Stomach (tissue), 9 donors: ENCODE data around the gene DPAGT1. TPM values are rescaled to one million over a fixed set of nuclear protein-coding genes. Genes with fewer than 3 reads are reported as not detected.
A peak's percentile ranks its signal among the peaks of the same experiment; 100 is the strongest.
"Not testable (repeated sequence)": the region's sequence is repeated elsewhere in the genome, so short reads cannot be mapped to it uniquely, and the experiment has no call there.

Source experiments
- DNase-seq, 2 donors: peaks; one replicate each; pipeline versions ENCODE4 v3.0.0 to v3.0.0-alpha.2; 2013 to 2019
- H3K27ac ChIP-seq, 5 donors: fragments of 200-600 bp in 4 of 5; sonication (generic) in 4 of 5; one replicate each; pipeline ENCODE4 v1.5.1; 2013 to 2019; ENCODE audit warnings: mild to moderate bottlenecking in 1 of 5, moderate library complexity in 1 of 5
- H3K27me3 ChIP-seq, 3 donors: fragments of 200-600 bp; sonication (generic); one replicate each; pipeline ENCODE4 v1.5.1; 2017 to 2019; ENCODE audit warnings: mixed run types in 1 of 3
- H3K36me3 ChIP-seq, 4 donors: fragments of 200-600 bp; sonication (generic); 1 replicate in 3 of 4; 2 replicates in 1 of 4; pipeline ENCODE4 v1.5.1; 2016 to 2019
- H3K4me1 ChIP-seq, 4 donors: fragments of 200-600 bp; sonication (generic); one replicate each; pipeline ENCODE4 v1.5.1; 2016 to 2019
- H3K4me3 ChIP-seq, 4 donors: fragments of 200-600 bp; sonication (generic) in 3 of 4; one replicate each; pipeline ENCODE4 v1.5.1; 2016 to 2019; ENCODE audit warnings: mild to moderate bottlenecking in 1 of 4
- H3K9me3 ChIP-seq, 4 donors: fragments of 200-600 bp; sonication (generic); one replicate each; pipeline ENCODE4 v1.5.1; 2016 to 2019
- CTCF ChIP-seq, 7 experiments: fragments of 450-650 bp in 4 of 7; fragments of 200-600 bp in 3 of 7; sonication (generic) in 3 of 7; IDR thresholded peaks; one replicate each; pipeline ENCODE4 v1.5.1; 2016 to 2019; ENCODE audit warnings: antibody characterized with exemption in 7 of 7, control low read depth in 2 of 7, mild to moderate bottlenecking in 1 of 7
- EP300 ChIP-seq: sonication (generic); formaldehyde crosslinking; IDR thresholded peaks from one replicate; pipeline ENCODE4 v1.6.1; 2017; ENCODE audit warnings: antibody characterized with exemption
- POLR2A ChIP-seq, 4 donors: fragments of 450-650 bp; IDR thresholded peaks; one replicate each; pipeline ENCODE4 v1.6.1; 2016; ENCODE audit warnings: antibody characterized with exemption in 4 of 4, control low read depth in 2 of 4, mild to moderate bottlenecking in 1 of 4, moderate library complexity in 1 of 4
- POLR2AphosphoS5 ChIP-seq, 3 donors: sonication (generic); formaldehyde crosslinking; IDR thresholded peaks; one replicate each; pipeline ENCODE4 v1.6.1; 2016; ENCODE audit warnings: antibody characterized with exemption in 3 of 3
- WGBS, 5 donors: extraction: QIAGEN DNeasy Blood & Tissue Kit in 3 of 5; methylation state at CpG; one replicate each; pipeline versions ENCODE4 v1.1.5 to v1.1.7; 2013 to 2018; 5-methylcytosine and 5-hydroxymethylcytosine counted together
- intact Hi-C: fragments of 100-400 bp; cut with DNase I; formaldehyde crosslinking; loops from one replicate; pipeline ENCODE4 v1.15.1; 2023; ENCODE audit warnings: low total_unique reads
- polyA plus RNA-seq, 3 donors: library from polyadenylated mRNA; stranded (reverse); fragments of 200-250 nt; gene quantifications; one replicate each; pipeline ENCODE4 v1.2.3, GENCODE V29; 2013
- total RNA-seq, 5 donors: library from RNA; depleted of rRNA; stranded (reverse); fragments of >200 nt; gene quantifications; one replicate each; pipeline versions ENCODE4 v1.1.0 to v1.2.3, GENCODE V29; 2014 to 2016
- donor health status: healthy with polysubstance abuse.
- donor health status: Bipolar disorder and iron deficiency.
- donor health status: healthy.

Gene DPAGT1
- total and polyA plus RNA-seq, 8 donors, result 2.3 to 28.5 (median 14.5) TPM

GRCh38 chr11:119108146-119108856 lies 6.6 kb upstream of the DPAGT1 start:
- Histone ChIP-seq H3K27ac (peak overlapping the region; percentile 73 to 88 (median 83)), H3K9me3 (no peaks in the 10 kb centered on the region), H3K27me3 (no peaks in the 10 kb centered on the region), H3K4me1 (peaks cover 18 to 48% (median 40%) of the 10 kb centered on the region in 4 donors), H3K4me3 (peak overlapping the region; percentile 73 to 98 (median 94)), H3K36me3 (peaks cover 23 to 31% (median 29%) of the 10 kb centered on the region in 4 donors)
- TF ChIP-seq POLR2AphosphoS5 (IDR thresholded peaks at IDR 0.05) (no peak), CTCF (IDR thresholded peaks at IDR 0.05) (no peak), EP300 (no peak), POLR2A (IDR thresholded peaks at IDR 0.05) (no peak)
- 15 to 21% (median 17%) methylated on average over 8 of the region's 8 CpGs for WGBS, 5 donors
- peak; percentile 53 to 74 for DNase-seq
- intact Hi-C loops, result no loop called here

GRCh38 chr11:119107538-119108145 lies 6.0 kb upstream of the DPAGT1 start:
- intact Hi-C loops, result no loop called here
- H3K9me3 ChIP-seq, result no peaks in the 10 kb centered on the region
- no peaks in the 10 kb centered on the region for H3K27me3 ChIP-seq
- H3K36me3 ChIP-seq, result peaks cover 18 to 24% (median 23%) of the 10 kb centered on the region in 4 donors
- peak overlapping the region; percentile 73 to 98 (median 94) for H3K4me3 ChIP-seq
- TF ChIP-seq CTCF (IDR thresholded peaks at IDR 0.05), result no peak
- no peak for TF ChIP-seq POLR2A (IDR thresholded peaks at IDR 0.05)
- TF ChIP-seq EP300, result no peak
- no peak for TF ChIP-seq POLR2AphosphoS5 (IDR thresholded peaks at IDR 0.05)
- peak overlapping the region; percentile 73 to 88 (median 83) for H3K27ac ChIP-seq
- peak in 1 of 2 donors; percentile 44 for DNase-seq
- 0 to 3% (median 1%) methylated on average over 24 to 65 of the region's 65 CpGs for WGBS, 5 donors
- H3K4me1 ChIP-seq, result peaks cover 24 to 54% (median 46%) of the 10 kb centered on the region in 4 donors

GRCh38 chr11:119106564-119107537 lies 5.2 kb upstream of the DPAGT1 start, which contains the start of gene C2CD2L:
C2CD2L (plus strand) TSS chr11:119107344; CDS start chr11:119107742, 398 bp downstream.
- TF ChIP-seq CTCF (IDR thresholded peaks at IDR 0.05), result no peak
- TF ChIP-seq EP300, result no peak
- TF ChIP-seq POLR2AphosphoS5 (IDR thresholded peaks at IDR 0.05), result peak in 2 of 3 donors; percentile 3 to 69
- WGBS, 5 donors, result 1 to 2% (median 2%) methylated on average over 26 to 49 of the region's 49 CpGs
- Histone ChIP-seq H3K4me3 (peak within 1 kb of the TSS; percentile 73 to 98 (median 94)), H3K4me1 (peaks cover 24 to 57% (median 46%) of the 10 kb centered on the region in 4 donors), H3K27ac (peak within 1 kb of the TSS; percentile 73 to 88 (median 83)), H3K9me3 (no peaks in the 10 kb centered on the region), H3K36me3 (peaks cover 10 to 16% (median 15%) of the 10 kb centered on the region in 4 donors), H3K27me3 (no peaks in the 10 kb centered on the region)
- DNase-seq, result peak; percentile 92 to 97
- intact Hi-C loops, result no loop called here

DNA sequence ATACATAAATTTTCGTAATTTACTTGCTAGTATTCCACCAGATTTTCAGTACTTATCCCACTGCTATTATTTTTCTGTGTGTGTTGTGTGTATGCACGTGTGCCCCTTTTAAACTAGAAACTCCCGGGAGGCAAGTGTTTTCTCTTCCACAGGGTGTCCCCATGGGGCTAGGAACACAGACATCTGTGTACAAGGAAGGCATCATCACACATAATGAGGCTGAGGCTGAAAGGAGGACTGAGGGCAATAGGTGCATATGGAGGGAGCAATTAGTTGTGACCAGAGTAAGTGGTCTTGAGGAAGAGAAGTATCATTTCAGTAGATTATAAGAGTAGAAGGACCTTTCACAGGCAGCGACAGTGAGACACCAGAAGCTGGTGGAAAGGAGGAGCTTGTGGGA lies 2.1 kb upstream of the DPAGT1 start:
- WGBS, 5 donors, result 57 to 63% (median 60%) methylated on average over 4 of the region's 4 CpGs
- Histone ChIP-seq H3K36me3 (peaks cover 0 to 2% (median under 1%) of the 10 kb centered on the region in 4 donors), H3K9me3 (no peaks in the 10 kb centered on the region), H3K4me3 (no peak overlapping the region), H3K4me1 (peaks cover 33 to 60% (median 52%) of the 10 kb centered on the region in 4 donors), H3K27me3 (no peaks in the 10 kb centered on the region), H3K27ac (peak overlapping the region in 3 of 5 donors; percentile 90 to 92 (median 92))
- intact Hi-C loops, result no loop called here
- TF ChIP-seq CTCF (IDR thresholded peaks at IDR 0.05), result no peak
- no peak for TF ChIP-seq POLR2A (IDR thresholded peaks at IDR 0.05)
- TF ChIP-seq POLR2AphosphoS5 (IDR thresholded peaks at IDR 0.05), result no peak
- no peak for TF ChIP-seq EP300
- DNase-seq, result no peak

DNA sequence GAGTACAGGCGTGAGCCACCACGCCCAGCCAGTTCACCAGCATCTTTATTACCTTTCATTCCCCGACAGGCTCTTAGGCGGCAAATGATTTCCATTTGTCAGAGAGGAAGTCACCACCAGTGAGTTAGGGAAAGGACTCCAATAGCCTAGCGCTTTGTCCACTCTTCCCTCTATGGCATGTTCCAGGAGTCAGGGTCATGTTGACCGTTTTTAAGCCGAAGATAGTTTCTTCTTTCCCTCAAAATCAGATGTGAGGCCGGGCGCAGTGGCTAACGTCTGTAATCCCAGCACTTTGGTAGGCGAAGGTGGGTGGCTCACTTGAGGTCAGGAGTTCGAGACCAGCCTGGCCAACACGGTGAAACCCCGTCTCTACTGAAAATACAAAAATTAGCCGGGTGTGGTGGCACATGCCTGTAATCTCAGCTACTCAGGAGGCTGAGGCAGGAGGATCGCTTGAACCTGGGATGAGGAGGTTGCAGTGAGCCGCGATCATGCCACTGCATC lies 1.6 kb upstream of the DPAGT1 start:
- H3K27ac ChIP-seq, result peak overlapping the region; percentile 89 to 94 (median 92)
- H3K4me1 ChIP-seq, result peaks cover 27 to 55% (median 46%) of the 10 kb centered on the region in 4 donors
- H3K27me3 ChIP-seq, intact Hi-C loops, H3K9me3 ChIP-seq, DNase-seq, H3K36me3 ChIP-seq: not testable (repeated sequence)
- H3K4me3 ChIP-seq, result peak overlapping the region; percentile 76 to 92 (median 84)
- whole genome bisulfite sequencing, 5 donors, result 81 to 85% (median 83%) methylated on average over 18 of the region's 18 CpGs
